Fibroblast of mammary gland (primary cell): Measurements from ENCODE around the gene NFKB1.
"Not testable (repeated sequence)": the region's sequence is repeated elsewhere in the genome, so short reads cannot be mapped to it uniquely, and the experiment has no call there.

Source experiments
- DNase-seq: peaks from one replicate; pipeline ENCODE4 v3.0.0-alpha.2; 2010; ENCODE audit warnings: low read depth
- H3K4me3 ChIP-seq: 2 replicates; pipeline ENCODE4 v1.5.1; 2011; ENCODE audit warnings: low read depth, mild to moderate bottlenecking, low read length, moderate library complexity; ENCODE audit not compliant: control insufficient read depth
- CTCF ChIP-seq: conservative IDR thresholded peaks from 2 replicates; pipeline ENCODE4 v1.5.1; 2011; ENCODE audit warnings: low read depth, low read length, inconsistent platforms; ENCODE audit not compliant: control insufficient read depth, insufficient read depth

Gene NFKB1

GRCh38 chr4:102610476-102610875 is 109.3 kb downstream of the NFKB1 start:
- no peak for DNase-seq
- no peak overlapping the region for H3K4me3 ChIP-seq
- TF ChIP-seq CTCF = no peak

GRCh38 chr4:102612210-102612609 is 111.1 kb downstream of the NFKB1 start:
- no peak for TF ChIP-seq CTCF
- DNase-seq = no peak
- no peak overlapping the region for H3K4me3 ChIP-seq

GRCh38 chr4:102612824-102613366 is 111.7 kb downstream of the NFKB1 start:
- H3K4me3 ChIP-seq = no peak overlapping the region
- no peak for TF ChIP-seq CTCF
- no peak for DNase-seq

GRCh38 chr4:102614801-102615200 is 113.6 kb downstream of the NFKB1 start:
- H3K4me3 ChIP-seq = no peak overlapping the region
- DNase-seq = no peak
- TF ChIP-seq CTCF = no peak

GRCh38 chr4:102616636-102617035 is 115.5 kb downstream of the NFKB1 start:
- no peak overlapping the region for H3K4me3 ChIP-seq
- DNase-seq = no peak
- TF ChIP-seq CTCF = no peak

- H3K4me3 ChIP-seq, DNase-seq: not testable (repeated sequence)
Observed at GRCh38 chr4:102619021-102619420, 117.9 kb downstream of the NFKB1 start.

GRCh38 chr4:102619776-102620631 is 118.8 kb downstream of the NFKB1 start:
- peak; percentile 55 for DNase-seq
- not testable (repeated sequence) for H3K4me3 ChIP-seq
